Mesothelial cell of epicardium (in vitro differentiated cells): Measurements from ENCODE around the gene LRRC7. TPM values are rescaled to one million over a fixed set of nuclear protein-coding genes. Genes with fewer than 3 reads are reported as not detected.
A peak's percentile ranks its signal among the peaks of the same experiment; 100 is the strongest.

Experiments
- DNase-seq, 2 experiments: peaks; one replicate each; pipeline ENCODE4 v3.0.0; 2021; ENCODE audit warnings: low spot score in 2 of 2; ENCODE audit not compliant: unreplicated experiment in 2 of 2
- H3K27ac Mint-ChIP-seq: 2 replicates; pipeline ENCODE4 v1.8.0; 2021; ENCODE audit warnings: mixed read lengths
- H3K27me3 Mint-ChIP-seq: 2 replicates; pipeline ENCODE4 v1.8.0; 2021; ENCODE audit warnings: low read depth, mixed read lengths
- H3K36me3 Mint-ChIP-seq: 2 replicates; pipeline ENCODE4 v1.8.0; 2021; ENCODE audit warnings: mixed read lengths
- H3K4me1 Mint-ChIP-seq: 2 replicates; pipeline ENCODE4 v1.8.0; 2021; ENCODE audit warnings: mixed read lengths
- H3K4me3 Mint-ChIP-seq: 2 replicates; pipeline ENCODE4 v1.8.0; 2021; ENCODE audit warnings: mild to moderate bottlenecking, moderate library complexity, mixed read lengths
- H3K9me3 Mint-ChIP-seq: 2 replicates; pipeline ENCODE4 v1.8.0; 2021; ENCODE audit warnings: mixed read lengths
- total RNA-seq: library from RNA; stranded (reverse); gene quantifications from 3 replicates; pipeline ENCODE4 v1.2.1, GENCODE V29; 2021
- TF ChIP-seq, protein P1 (sequence below): fragments of 200-600 bp; sonication (generic); IDR thresholded peaks from one replicate; pipeline ENCODE4 v1.5.0; 2021; ENCODE audit warnings: antibody characterized with exemption; ENCODE audit not compliant: unreplicated experiment

The LRRC7 gene
- total RNA-seq, 1 donor from 2014 or later: 0.09 TPM

DNA sequence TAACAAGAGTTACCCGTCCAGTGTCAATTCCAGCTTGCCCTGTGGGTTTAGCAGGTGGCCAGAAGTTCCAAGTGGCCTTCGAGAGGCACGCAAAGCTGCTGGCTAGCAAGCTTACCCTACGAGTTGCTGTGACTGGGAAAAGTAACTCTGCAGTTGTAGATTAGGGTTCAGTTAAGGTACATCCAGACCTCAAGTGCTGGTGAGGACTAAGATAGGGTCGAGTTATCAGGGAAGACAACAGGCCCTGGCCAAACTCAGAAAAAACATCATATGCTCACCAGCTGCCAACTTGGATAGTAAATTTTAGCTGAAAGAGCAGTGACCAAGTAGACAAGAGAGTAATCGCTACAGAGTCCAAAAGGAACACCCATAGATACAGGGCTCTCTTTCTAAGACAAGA lies 27.7 kb upstream of the LRRC7 start:
- no peaks in the 10 kb centered on the region for H3K27me3 Mint-ChIP-seq
- H3K4me1 Mint-ChIP-seq: no peaks in the 10 kb centered on the region
- no peak for DNase-seq
- TF ChIP-seq, protein P1, sequence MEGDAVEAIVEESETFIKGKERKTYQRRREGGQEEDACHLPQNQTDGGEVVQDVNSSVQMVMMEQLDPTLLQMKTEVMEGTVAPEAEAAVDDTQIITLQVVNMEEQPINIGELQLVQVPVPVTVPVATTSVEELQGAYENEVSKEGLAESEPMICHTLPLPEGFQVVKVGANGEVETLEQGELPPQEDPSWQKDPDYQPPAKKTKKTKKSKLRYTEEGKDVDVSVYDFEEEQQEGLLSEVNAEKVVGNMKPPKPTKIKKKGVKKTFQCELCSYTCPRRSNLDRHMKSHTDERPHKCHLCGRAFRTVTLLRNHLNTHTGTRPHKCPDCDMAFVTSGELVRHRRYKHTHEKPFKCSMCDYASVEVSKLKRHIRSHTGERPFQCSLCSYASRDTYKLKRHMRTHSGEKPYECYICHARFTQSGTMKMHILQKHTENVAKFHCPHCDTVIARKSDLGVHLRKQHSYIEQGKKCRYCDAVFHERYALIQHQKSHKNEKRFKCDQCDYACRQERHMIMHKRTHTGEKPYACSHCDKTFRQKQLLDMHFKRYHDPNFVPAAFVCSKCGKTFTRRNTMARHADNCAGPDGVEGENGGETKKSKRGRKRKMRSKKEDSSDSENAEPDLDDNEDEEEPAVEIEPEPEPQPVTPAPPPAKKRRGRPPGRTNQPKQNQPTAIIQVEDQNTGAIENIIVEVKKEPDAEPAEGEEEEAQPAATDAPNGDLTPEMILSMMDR: no peak
- H3K36me3 Mint-ChIP-seq: no peaks in the 10 kb centered on the region
- no peak overlapping the region for H3K27ac Mint-ChIP-seq
- no peak overlapping the region for H3K4me3 Mint-ChIP-seq
- no peaks in the 10 kb centered on the region for H3K9me3 Mint-ChIP-seq

DNA sequence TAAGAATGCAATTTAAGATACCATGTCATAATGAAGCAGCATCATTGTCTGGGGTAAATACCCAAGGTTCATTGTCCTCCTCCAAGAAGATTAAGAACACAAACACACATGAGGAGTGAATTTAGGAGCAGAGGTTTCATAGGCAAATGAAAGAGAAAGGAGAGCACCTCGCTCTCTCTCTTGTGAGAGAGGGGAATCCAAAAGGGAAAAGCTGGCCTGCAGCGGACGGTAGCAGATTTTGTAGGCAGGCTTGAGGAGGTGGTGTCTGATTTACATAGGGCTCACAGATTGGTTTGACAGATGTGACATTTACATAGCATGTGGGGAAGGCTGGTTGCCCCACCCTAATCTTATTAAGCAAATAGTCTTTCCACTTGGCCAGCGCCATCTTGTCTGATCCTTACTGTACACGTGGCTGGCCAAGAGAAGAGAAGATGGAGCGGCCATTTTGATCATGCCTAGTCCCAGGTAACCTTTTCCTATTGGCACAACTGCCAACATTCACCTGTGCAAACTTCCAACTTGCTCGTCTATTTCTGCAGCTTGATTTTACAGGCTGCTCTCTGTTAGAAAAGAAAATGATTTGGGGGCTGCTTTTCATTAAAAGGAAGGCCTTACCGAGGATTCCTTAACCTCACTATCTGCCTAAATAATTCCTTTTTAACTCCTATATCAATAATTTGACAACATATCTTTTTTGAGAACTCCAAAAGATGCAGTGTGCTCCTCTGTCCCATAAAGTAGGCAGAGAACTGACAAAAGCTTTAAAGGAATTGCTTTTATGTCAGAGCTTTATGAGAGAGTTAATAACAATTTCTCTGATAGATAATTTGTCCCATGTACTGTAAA lies 16.0 kb upstream of the LRRC7 start:
- Mint-ChIP-seq H3K27ac (no peak overlapping the region), H3K36me3 (no peaks in the 10 kb centered on the region), H3K9me3 (no peaks in the 10 kb centered on the region), H3K4me3 (no peak overlapping the region), H3K4me1 (no peaks in the 10 kb centered on the region), H3K27me3 (peaks cover 32% of the 10 kb centered on the region)
- TF ChIP-seq, protein P1: no peak
- no peak for DNase-seq

DNA sequence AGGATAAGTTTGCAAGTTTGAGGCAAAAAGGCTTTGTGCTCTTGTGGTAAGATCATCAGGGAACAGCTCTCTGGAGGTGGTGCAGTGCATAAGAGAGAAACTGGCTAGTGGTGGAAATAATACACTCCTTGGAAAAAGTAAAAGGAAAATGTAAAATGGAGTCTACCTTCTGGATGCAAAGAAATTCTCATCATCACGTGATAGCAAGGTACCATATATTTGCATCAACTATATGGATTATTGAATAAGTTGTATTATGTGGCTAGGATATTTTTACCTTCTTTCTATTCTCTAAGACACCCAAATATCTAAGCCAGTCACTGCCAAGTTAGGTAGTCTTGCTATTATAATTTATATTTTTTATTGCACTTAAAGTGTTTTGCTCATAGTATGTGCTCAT lies 14.0 kb upstream of the LRRC7 start:
- TF ChIP-seq, protein P1: no peak
- Mint-ChIP-seq H3K27ac (no peak overlapping the region), H3K9me3 (peaks cover 9% of the 10 kb centered on the region), H3K27me3 (peaks cover 48% of the 10 kb centered on the region), H3K36me3 (no peaks in the 10 kb centered on the region), H3K4me3 (no peak overlapping the region), H3K4me1 (no peaks in the 10 kb centered on the region)
- DNase-seq: no peak

DNA sequence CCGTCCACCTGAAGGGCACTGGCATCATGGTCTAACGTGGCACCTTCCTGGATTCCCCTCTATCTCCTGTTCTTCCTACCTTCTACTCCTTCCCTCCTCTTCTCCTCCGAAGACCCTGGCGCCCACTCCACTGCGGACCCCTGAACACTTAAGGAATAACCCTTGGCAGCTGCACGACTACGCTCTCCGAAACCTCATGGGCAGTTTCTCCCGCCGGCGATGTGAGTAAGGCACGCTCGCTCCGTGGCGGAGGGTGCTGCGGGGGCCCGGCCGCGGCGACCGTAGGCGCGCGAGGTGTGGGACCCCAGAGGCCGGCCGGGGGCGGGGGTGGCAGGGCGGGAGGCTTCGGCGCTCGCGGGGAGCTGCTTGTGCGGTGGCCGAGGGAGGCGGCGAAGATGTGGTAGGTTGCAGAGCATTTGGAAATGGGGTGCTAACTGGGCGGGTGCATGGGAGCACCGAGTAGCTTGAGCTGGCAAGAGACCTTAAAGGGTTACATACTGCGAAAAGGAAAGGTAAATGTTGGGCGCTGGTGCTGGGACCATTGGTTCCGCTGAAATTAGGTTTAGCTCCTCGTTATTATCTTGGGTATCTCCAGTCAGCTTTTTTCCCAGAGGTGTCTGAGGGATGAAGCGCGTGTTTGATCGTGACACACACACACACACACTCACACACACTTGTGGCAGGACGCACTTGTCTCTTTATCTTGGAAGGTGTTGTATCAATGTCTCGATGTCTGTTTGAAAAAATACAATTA lies 876 bp downstream of the LRRC7 start:
- peak overlapping the region; percentile 73 for H3K4me3 Mint-ChIP-seq
- DNase-seq: peak in 1 of 2 experiments; percentile 37
- no peak overlapping the region for H3K27ac Mint-ChIP-seq
- TF ChIP-seq, protein P1: no peak
- H3K4me1 Mint-ChIP-seq: peaks cover 26% of the 10 kb centered on the region
- H3K9me3 Mint-ChIP-seq: no peaks in the 10 kb centered on the region
- H3K36me3 Mint-ChIP-seq: no peaks in the 10 kb centered on the region
- H3K27me3 Mint-ChIP-seq: peaks cover 87% of the 10 kb centered on the region

DNA sequence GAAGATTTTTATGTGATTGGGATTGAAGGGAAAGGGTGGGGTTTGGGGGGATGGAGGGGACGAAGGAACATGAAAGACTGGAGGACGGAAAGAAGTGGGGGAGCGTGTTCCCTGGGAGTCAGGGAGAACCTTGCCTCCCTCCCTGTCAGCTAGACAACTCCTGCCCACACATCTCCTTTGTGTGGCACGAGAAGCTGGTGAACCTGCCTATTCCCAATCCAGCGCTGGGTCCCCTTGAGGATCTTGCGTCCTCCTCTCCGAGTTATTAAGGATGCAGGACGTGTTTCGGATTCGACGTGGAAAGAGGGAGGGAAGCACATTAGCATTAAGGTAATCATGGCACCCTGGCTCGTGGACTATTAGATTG lies 1.4 kb downstream of the LRRC7 start:
- Mint-ChIP-seq H3K4me1 (peaks cover 26% of the 10 kb centered on the region), H3K9me3 (no peaks in the 10 kb centered on the region), H3K4me3 (peak overlapping the region; percentile 73), H3K27ac (no peak overlapping the region), H3K27me3 (peaks cover 90% of the 10 kb centered on the region), H3K36me3 (no peaks in the 10 kb centered on the region)
- no peak for DNase-seq
- TF ChIP-seq, protein P1: no peak
